Measurements from ENCODE around the gene RNU5B-1.

Gene RNU5B-1

GRCh38 chr15:65329288-65329983 lies 25.0 kb downstream of the RNU5B-1 start:
- no peak for DNase-seq

GRCh38 chr15:65329984-65330735 lies 25.7 kb downstream of the RNU5B-1 start:
- no peak for DNase-seq

DNA sequence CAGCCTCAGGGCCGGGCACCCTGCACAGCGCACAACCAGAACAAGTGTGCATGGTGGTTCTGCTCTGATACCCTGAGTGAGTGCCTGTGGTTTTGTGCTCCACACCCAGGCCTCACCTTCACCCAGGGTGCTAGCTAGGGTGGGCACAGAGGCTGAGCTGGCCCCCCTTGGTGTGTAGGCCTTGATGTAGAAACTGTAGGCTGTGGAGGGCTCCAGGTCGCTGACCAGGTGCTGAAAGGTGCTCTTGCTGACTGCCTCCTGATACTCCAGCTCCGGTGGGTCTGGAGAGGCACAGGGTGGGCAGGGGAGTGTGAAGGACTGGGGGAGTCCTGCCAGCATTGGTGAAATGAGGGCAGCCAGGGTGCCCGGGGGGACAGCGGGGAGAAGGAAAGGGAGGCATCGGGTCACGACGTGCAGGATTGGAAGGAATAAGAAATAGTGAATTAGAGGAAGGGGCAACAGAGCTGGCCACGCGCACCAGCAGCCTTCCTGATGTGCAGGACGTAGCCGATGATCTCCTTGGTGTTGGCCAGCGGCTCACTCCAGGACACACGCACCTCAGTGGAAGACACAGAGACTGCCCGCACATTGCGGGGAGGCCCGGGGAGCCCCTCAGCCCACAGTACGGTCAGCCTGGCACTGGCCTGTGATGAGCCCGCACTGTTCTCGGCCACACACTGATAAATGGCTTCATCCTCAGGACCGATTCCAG lies 26.6 kb downstream of the RNU5B-1 start:
- DNase-seq, result no peak

GRCh38 chr15:65331811-65332210 lies 27.3 kb downstream of the RNU5B-1 start:
- peak; percentile 35 for DNase-seq

- peak; percentile 41 for DNase-seq
Observed at GRCh38 chr15:65332391-65333147, 28.1 kb downstream of the RNU5B-1 start.

GRCh38 chr15:65333148-65333820 lies 28.8 kb downstream of the RNU5B-1 start:
- DNase-seq, result no peak

- DNase-seq, result no peak
Observed at GRCh38 chr15:65333856-65334255, 29.4 kb downstream of the RNU5B-1 start.

DNA sequence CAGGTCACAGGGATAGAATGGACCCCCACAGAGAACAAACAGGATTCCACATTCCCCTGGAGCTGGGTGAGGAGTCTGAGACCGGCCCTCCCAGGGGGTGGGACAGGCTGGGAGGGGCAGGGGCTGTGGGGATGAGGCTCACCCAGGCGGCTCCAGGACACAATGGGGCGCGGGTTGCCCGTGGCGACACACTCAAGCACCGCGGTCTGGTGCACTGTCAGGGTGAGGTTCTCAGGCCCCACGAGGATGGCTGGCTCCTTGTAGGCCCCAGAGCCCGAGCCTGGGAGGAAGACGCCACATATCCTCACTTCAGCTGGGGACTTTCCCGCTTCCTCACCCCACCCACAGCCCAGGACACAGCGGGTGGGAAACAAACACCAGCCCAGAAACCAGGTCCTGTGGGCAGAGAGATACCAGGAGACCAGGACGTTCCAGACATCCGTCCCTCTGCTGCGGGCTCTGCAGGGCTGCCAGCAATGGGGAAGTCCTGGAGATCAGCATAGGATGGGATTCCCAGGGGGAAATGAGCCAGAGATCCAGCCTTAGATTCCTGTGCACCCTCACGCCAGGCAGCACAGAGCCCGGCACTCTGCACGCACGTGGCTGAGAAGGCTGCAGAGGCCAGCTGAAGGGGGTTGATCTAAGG lies 30.2 kb downstream of the RNU5B-1 start:
- DNase-seq, result no peak

DNA sequence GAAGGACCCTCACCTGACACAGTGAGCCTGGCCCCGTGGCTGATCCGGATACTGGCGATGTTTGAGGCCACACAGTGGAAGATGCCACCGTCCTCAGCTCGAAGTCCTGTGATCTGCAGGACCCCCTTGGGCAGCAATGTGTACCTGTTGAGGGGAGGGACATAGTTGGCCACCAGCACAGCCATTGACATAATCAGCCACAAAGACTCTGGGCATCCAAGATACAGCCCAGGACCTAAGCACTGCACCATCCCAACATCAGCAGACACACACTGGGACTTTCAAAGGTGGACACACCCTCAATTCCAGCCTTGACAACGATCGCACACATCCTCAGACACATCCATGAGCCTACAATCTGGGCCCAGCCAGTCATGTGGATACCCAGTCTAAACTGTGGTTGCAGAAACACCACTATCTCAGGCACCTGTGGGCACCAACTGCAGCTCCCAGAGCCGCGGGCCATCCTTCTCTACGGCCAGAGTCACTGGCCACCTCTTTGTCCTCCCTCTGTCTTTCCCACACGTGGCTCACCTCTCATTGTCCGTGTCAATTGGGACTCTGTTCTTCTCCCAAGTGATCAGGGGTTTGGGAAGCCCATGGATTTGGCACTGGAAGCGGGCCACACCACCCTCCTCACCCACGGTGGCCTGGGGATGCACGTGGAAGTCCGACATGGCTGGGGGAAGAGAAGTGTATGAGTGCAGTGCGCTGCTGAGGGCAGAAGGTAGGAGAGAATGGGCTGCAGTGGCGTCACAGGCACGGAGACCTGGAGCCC lies 31.0 kb downstream of the RNU5B-1 start:
- no peak for DNase-seq

- DNase-seq, result no peak
Observed at GRCh38 chr15:65336493-65337435, 32.3 kb downstream of the RNU5B-1 start.

DNA sequence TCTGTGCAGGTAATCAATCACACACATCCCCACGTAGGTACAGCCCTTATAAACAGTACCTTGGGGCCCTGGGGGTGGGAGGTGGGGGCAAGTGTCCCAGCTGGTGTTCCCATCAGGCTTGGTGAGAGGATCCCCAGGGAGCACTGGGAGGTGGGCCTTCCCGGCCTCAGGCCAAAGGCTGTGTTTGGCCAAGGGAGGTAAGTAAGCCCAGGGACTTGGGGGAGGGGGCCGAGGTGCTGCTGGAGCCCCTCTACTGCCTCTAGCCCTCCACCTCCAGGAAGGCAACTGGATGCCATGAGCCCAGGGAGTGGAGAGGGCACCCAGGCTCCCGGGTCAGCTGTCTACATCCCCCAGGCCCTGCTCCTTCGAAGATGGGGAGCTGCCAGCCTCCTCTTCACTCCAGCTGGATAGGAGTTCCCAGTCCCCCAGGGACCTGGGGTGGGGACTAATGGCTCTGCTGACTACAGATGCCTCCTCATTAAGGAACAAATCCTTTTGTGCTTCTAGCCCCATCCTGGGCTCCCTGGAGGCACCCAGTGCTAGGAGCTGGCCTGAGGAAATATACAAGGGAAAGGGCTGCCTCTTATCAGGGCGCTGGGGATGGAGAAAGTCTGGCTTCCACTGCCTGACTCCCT lies 33.1 kb downstream of the RNU5B-1 start:
- DNase-seq, result no peak

- DNase-seq, result peak; percentile 52
Observed at GRCh38 chr15:65338366-65338765, 33.9 kb downstream of the RNU5B-1 start.

DNA sequence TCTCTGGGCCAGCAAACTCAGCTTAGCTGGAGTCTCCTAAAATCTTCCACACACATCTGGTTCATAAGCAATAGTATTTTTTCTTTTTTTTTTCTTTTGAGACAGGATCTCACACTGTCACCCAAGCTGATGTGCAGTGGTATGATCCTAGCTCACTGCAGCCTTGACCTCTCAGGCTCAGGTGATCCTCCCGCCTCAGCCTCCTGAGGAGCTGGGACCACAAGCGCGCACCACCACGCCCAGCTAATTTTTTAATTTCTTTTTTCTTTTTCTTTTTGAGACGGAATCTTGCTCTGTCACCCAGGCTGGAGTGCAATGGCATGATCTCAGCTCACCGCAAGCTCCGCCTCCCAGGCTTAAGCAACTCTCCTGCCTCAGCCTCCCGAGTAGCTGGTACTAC lies 34.3 kb downstream of the RNU5B-1 start:
- DNase-seq, result no peak

- no peak for DNase-seq
Observed at GRCh38 chr15:65339416-65339815, 34.9 kb downstream of the RNU5B-1 start.

GRCh38 chr15:65339920-65340319 lies 35.4 kb downstream of the RNU5B-1 start:
- DNase-seq, result no peak

GRCh38 chr15:65342493-65342892 lies 38.0 kb downstream of the RNU5B-1 start:
- no peak for DNase-seq

- no peak for DNase-seq
Observed at GRCh38 chr15:65343374-65343981, 39.0 kb downstream of the RNU5B-1 start.

DNA sequence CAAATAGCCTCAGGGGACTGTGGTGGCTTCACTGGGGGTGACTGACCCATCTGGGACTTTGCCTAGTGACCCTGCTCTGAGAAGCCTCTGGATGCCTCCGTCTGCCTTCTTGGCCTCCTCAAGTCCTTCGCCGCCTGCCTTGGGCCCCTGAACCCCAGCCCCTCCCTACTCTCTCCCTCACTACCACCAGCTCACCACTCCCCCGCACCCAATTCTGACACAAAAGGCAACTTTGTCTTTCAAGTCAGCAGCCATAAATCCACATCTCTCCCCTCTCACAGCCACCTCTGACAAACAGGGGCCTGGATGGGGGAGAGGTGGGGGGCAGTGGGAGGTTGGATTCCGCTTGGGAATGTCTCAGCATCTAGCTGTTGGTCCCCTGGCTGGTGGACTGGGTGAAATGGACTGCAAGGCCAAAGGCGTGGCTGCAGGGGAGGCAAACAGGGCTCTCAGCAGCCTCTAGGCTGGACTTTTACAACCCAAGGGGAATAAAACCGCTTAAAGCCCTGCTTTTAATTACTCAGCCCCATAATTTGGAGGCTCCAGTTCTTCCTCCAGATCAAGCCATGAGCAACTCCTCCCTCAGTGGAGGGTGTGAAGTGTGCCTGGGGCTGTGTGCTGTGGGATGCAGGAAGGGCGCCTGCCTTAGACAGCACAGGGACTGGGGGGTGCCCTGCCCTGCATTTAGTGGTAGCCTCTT lies 39.9 kb downstream of the RNU5B-1 start:
- DNase-seq, result no peak

Measured in DMS53 (cell line).